Renal cortex interstitium (tissue), 11 donors: Measurements from ENCODE around the gene CHRNG. TPM values are rescaled to one million over a fixed set of nuclear protein-coding genes. Genes with fewer than 3 reads are reported as not detected.

Source experiments
- DNase-seq, 11 donors: peaks; one replicate each; pipeline ENCODE4 v3.0.0-alpha.2; 2013; ENCODE audit warnings: low read depth in 9 of 11, low spot score in 4 of 11; ENCODE audit errors: extremely low read depth in 1 of 11
- polyA plus RNA-seq, 3 donors: library from polyadenylated mRNA; unstranded; fragments of 120-200 nt; gene quantifications; one replicate each; pipeline ENCODE4 v1.2.1, GENCODE V29; 2013; ENCODE audit not compliant: insufficient read length in 3 of 3

CHRNG gene
- polyA plus RNA-seq, 3 donors: 1.1 to 1.6 (median 1.2) TPM

DNA sequence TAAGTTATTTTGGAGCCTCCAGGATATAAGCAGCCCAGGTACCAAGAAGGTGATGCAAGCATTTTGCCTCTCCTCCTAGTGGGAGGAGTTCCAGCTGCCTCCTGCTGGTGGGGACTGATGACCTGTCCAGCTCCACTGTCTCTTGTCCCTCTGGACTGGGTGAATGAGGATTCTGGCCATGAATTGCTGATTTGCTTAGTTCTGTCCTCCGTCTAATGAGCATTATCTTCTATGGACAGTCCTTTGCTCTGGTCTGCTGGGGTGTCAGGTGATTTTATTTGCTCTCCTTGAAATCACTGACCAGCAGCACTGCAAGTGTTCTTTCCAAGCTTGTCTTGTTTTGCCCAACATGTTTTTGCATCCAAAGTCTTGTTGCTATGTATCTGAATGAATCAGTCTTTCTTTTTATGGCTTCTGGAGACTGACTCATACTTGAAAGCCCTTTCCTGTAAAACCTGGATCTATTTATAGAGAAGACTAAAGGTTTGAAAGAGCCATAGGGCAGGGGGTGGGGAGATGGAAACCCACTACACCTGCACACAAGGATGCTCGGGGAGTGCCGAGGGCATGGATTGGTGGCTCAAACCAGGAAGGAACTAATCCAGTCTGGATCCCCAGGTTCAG lies 53.4 kb downstream of the CHRNG start:
- no peak for DNase-seq

GRCh38 chr2:232593982-232594381 lies 54.5 kb downstream of the CHRNG start:
- no peak for DNase-seq

Other genes with a start within 250 kb of the CHRNG start
- not detected for gene ALPP, start 160.9 kb upstream of the CHRNG start, polyA plus RNA-seq
- not detected for gene ALPG, start 132.8 kb upstream of the CHRNG start, polyA plus RNA-seq
- under 1 TPM in 2 of 3 donors, not detected in 1; 0.06 to 0.07 TPM for gene ALPI, start 83.5 kb upstream of the CHRNG start, polyA plus RNA-seq
- gene ECEL1, start 51.9 kb upstream of the CHRNG start, polyA plus RNA-seq: 10 to 100 TPM; 13.8 to 27.8 (median 21.4) TPM
- gene PRSS56, start 19.3 kb upstream of the CHRNG start, polyA plus RNA-seq: under 1 TPM in 2 of 3 donors, not detected in 1; 0.09 to 0.83 TPM
- 1 to 10 TPM in 1 of 3 donors, under 1 TPM in 2; 0.85 to 1.1 (median 0.87) TPM for gene CHRND, start 13.5 kb upstream of the CHRNG start, polyA plus RNA-seq
- 10 to 100 TPM; 11.9 to 15.2 (median 14.3) TPM for gene TIGD1, start 10.9 kb downstream of the CHRNG start, polyA plus RNA-seq
- 100 to 1,000 TPM; 109 to 122 (median 121) TPM for gene EIF4E2, start 11.0 kb downstream of the CHRNG start, polyA plus RNA-seq
- 10 to 100 TPM; 52.4 to 73.1 (median 66.4) TPM for gene EFHD1, start 93.9 kb downstream of the CHRNG start, polyA plus RNA-seq
- gene GIGYF2, start 157.6 kb downstream of the CHRNG start, polyA plus RNA-seq: 10 to 100 TPM; 61.6 to 66.2 (median 62.1) TPM
- 1 to 10 TPM; 2.1 to 2.8 (median 2.7) TPM for gene KCNJ13, start 236.9 kb downstream of the CHRNG start, polyA plus RNA-seq